IMR-90 (cell line): ENCODE results near the gene LCE3C. TPM values are rescaled to one million over a fixed set of nuclear protein-coding genes. Genes with fewer than 3 reads are reported as not detected.

Experiments
- ATAC-seq: fragments of 200-7000 bp; cut with Tn5 transposase; 2 replicates; pipeline ENCODE4 v1.9.1; 2020; ENCODE audit warnings: low read depth, mild to moderate bottlenecking, moderate library complexity
- BruUV-seq: library from RNA; stranded (reverse); fragments of 400-500 nt; replicated peaks from 2 replicates; lab custom pipeline; 2021; lab: Mats Ljungman, UMichigan
- CTCF ChIA-PET: fragments of 300-600 bp; formaldehyde crosslinking; extraction: SDS; loops from one replicate; lab custom pipeline; 2021; ENCODE audit warnings: antibody characterized with exemption; lab: Yijun Ruan, JAX
- POLR2A ChIA-PET: fragments of 300-600 bp; sonication (Branson Sonifier 250); formaldehyde crosslinking; loops from one replicate; lab custom pipeline; 2022; ENCODE audit warnings: antibody characterized with exemption; ENCODE audit not compliant: unreplicated experiment; lab: Charles Lee
- DNase-seq: peaks from one replicate; pipeline ENCODE4 v3.0.0; 2013
- H2AFZ ChIP-seq: replicated peaks from 2 replicates; pipeline ENCODE3; 2013; ENCODE audit warnings: low read length, mild to moderate bottlenecking; ENCODE audit not compliant: poor library complexity
- H2AK5ac ChIP-seq: 2 replicates; pipeline ENCODE4 v1.6.1; 2013; ENCODE audit warnings: low read depth, low read length, inconsistent platforms
- H2AK9ac ChIP-seq: replicated peaks from 2 replicates; pipeline ENCODE3; 2013; ENCODE audit warnings: mild to moderate bottlenecking, low read depth, low read length, moderate library complexity; ENCODE audit not compliant: poor library complexity
- H2BK120ac ChIP-seq: 2 replicates; pipeline ENCODE4 v1.6.1; 2013; ENCODE audit warnings: low read depth, low read length, inconsistent platforms
- H2BK15ac ChIP-seq: 3 replicates; pipeline ENCODE4 v1.6.1; 2013; ENCODE audit warnings: low read depth, low read length, inconsistent platforms
- H2BK20ac ChIP-seq: 2 replicates; pipeline ENCODE4 v1.6.1; 2013; ENCODE audit warnings: low read depth, mild to moderate bottlenecking, inconsistent platforms, low read length, moderate library complexity
- H2BK5ac ChIP-seq: 2 replicates; pipeline ENCODE4 v1.6.1; 2013; ENCODE audit warnings: mild to moderate bottlenecking, low read depth, low read length, inconsistent platforms; ENCODE audit not compliant: poor library complexity, severe bottlenecking
- H3K14ac ChIP-seq: replicated peaks from 2 replicates; pipeline ENCODE4 v1.6.1; 2013; ENCODE audit warnings: low read depth, low read length, inconsistent platforms
- H3K18ac ChIP-seq: 2 replicates; pipeline ENCODE4 v1.6.1; 2013; ENCODE audit warnings: low read depth, low read length, control low read depth
- H3K23ac ChIP-seq: 2 replicates; pipeline ENCODE4 v1.6.1; 2013; ENCODE audit warnings: low read depth, low read length, inconsistent platforms
- H3K27ac ChIP-seq: 2 replicates; pipeline ENCODE4 v1.5.1; 2013; ENCODE audit warnings: mild to moderate bottlenecking, control low read depth, low read length; ENCODE audit not compliant: insufficient read depth
- H3K27me3 ChIP-seq: 2 replicates; pipeline ENCODE4 v1.6.1; 2013; ENCODE audit warnings: low read length; ENCODE audit not compliant: control insufficient read depth, insufficient read depth
- H3K36me3 ChIP-seq: 2 replicates; pipeline ENCODE4 v1.6.1; 2013; ENCODE audit warnings: low read length, mixed read lengths; ENCODE audit not compliant: control insufficient read depth, insufficient read depth
- H3K4ac ChIP-seq: 2 replicates; pipeline ENCODE4 v1.6.1; 2013; ENCODE audit warnings: low read depth, low read length, inconsistent platforms
- H3K4me1 ChIP-seq: 2 replicates; pipeline ENCODE4 v1.6.1; 2013; ENCODE audit warnings: low read length, mixed read lengths; ENCODE audit not compliant: control insufficient read depth, insufficient read depth
- H3K4me2 ChIP-seq: 2 replicates; pipeline ENCODE4 v1.6.1; 2013; ENCODE audit warnings: low read depth, mild to moderate bottlenecking, control low read depth, low read length, moderate library complexity
- H3K4me3 ChIP-seq: 2 replicates; pipeline ENCODE4 v1.5.1; 2013; ENCODE audit warnings: low read depth, mild to moderate bottlenecking, control low read depth, low read length, moderate library complexity; ENCODE audit not compliant: insufficient read depth
- H3K56ac ChIP-seq: 2 replicates; pipeline ENCODE4 v1.6.1; 2013; ENCODE audit warnings: low read length, inconsistent platforms; ENCODE audit not compliant: insufficient read depth; ENCODE audit errors: extremely low read depth
- H3K79me1 ChIP-seq, 2 experiments: 2 replicates each; pipeline ENCODE4 v1.6.1; 2013; ENCODE audit warnings: low read length in 2 of 2, inconsistent platforms in 1 of 2, low read depth in 1 of 2
- H3K9ac ChIP-seq: 2 replicates; pipeline ENCODE4 v1.6.1; 2013; ENCODE audit warnings: low read depth, low read length, control low read depth
- H3K9me1 ChIP-seq: 2 replicates; pipeline ENCODE4 v1.6.1; 2013; ENCODE audit warnings: low read length, inconsistent platforms; ENCODE audit not compliant: insufficient read depth
- H3K9me3 ChIP-seq: 2 replicates; pipeline ENCODE4 v1.6.1; 2013; ENCODE audit warnings: low read length; ENCODE audit not compliant: control insufficient read depth, insufficient read depth
- H4K20me1 ChIP-seq: 2 replicates; pipeline ENCODE4 v1.6.1; 2013; ENCODE audit warnings: low read length, inconsistent platforms; ENCODE audit not compliant: insufficient read depth
- H4K5ac ChIP-seq: 2 replicates; pipeline ENCODE4 v1.6.1; 2013; ENCODE audit warnings: mild to moderate bottlenecking, low read depth, low read length, control low read depth
- H4K8ac ChIP-seq, 2 experiments: 2 replicates each; pipeline ENCODE4 v1.6.1; 2013; ENCODE audit warnings: low read depth in 2 of 2, low read length in 2 of 2, control low read depth in 1 of 2, inconsistent platforms in 1 of 2
- H4K91ac ChIP-seq: 2 replicates; pipeline ENCODE4 v1.6.1; 2013; ENCODE audit warnings: low read depth, low read length, inconsistent platforms; ENCODE audit not compliant: insufficient read depth
- BHLHE40 ChIP-seq: fragments of 150-350 bp; IDR thresholded peaks from 2 replicates; pipeline ENCODE4 v1.6.1; 2016; ENCODE audit warnings: mild to moderate bottlenecking, low read depth, low read length
- CHD1 ChIP-seq: IDR thresholded peaks from 2 replicates; pipeline ENCODE4 v1.6.1; 2012; ENCODE audit warnings: low read depth, low read length, improper control_type of control experiment
- FOS ChIP-seq: fragments of 150-350 bp; IDR thresholded peaks from 2 replicates; pipeline ENCODE4 v1.6.1; 2016; ENCODE audit warnings: low read depth, low read length
- MAFK ChIP-seq: IDR thresholded peaks from 2 replicates; pipeline ENCODE4 v1.6.1; 2012; ENCODE audit warnings: low read depth, low read length, improper control_type of control experiment
- MAZ ChIP-seq: IDR thresholded peaks from 2 replicates; pipeline ENCODE4 v1.6.1; 2012; ENCODE audit warnings: low read depth, mild to moderate bottlenecking, low read length, improper control_type of control experiment, moderate library complexity, borderline replicate concordance
- NFE2L2 ChIP-seq: fragments of 150-350 bp; IDR thresholded peaks from 2 replicates; pipeline ENCODE4 v1.6.1; 2016; ENCODE audit warnings: low read depth, mild to moderate bottlenecking, low read length
- POLR2A ChIP-seq: IDR thresholded peaks from 2 replicates; pipeline ENCODE4 v1.6.1; 2012; ENCODE audit warnings: mild to moderate bottlenecking, low read depth, low read length
- RCOR1 ChIP-seq: IDR thresholded peaks from 2 replicates; pipeline ENCODE4 v1.6.1; 2012; ENCODE audit warnings: mild to moderate bottlenecking, low read length, improper control_type of control experiment; ENCODE audit not compliant: insufficient replicate concordance
- RFX5 ChIP-seq: IDR thresholded peaks from 2 replicates; pipeline ENCODE4 v1.8.0; 2012; ENCODE audit warnings: low read depth, mild to moderate bottlenecking, low read length, moderate library complexity
- SMC3 ChIP-seq: fragments of 150-350 bp; IDR thresholded peaks from 2 replicates; pipeline ENCODE4 v1.6.1; 2016; ENCODE audit warnings: low read depth, mild to moderate bottlenecking, antibody characterized with exemption, low read length, moderate library complexity
- WGBS, 2 experiments: methylation state at CpG; one replicate each; pipeline versions ENCODE4 v1.1.5 to v1.1.7; 2013; ENCODE audit warnings: missing lambda C conversion rate in 2 of 2; ENCODE audit not compliant: insufficient read length in 1 of 2; ENCODE audit errors: extremely low coverage in 2 of 2; 5-methylcytosine and 5-hydroxymethylcytosine counted together
- dilution Hi-C: fragments of 300-500 bp; cut with HindIII; formaldehyde crosslinking; loops from one replicate; pipeline ENCODE4 v1.14.3; 2018; ENCODE audit warnings: low sequenced_read_pairs; ENCODE audit not compliant: unreplicated experiment
- in situ Hi-C: fragments of 300-500 bp; cut with MboI; formaldehyde crosslinking; loops from 3 replicates; pipeline ENCODE4 v1.14.3; 2019; ENCODE audit warnings: low sequenced_read_pairs, inconsistent platforms, mixed read lengths
- intact Hi-C: fragments of 100-400 bp; cut with micrococcal nuclease; formaldehyde crosslinking; loops from 2 replicates; pipeline ENCODE4 v1.10.0; 2022
- polyA plus RNA-seq, 3 experiments: library from polyadenylated mRNA; depleted of rRNA; stranded (reverse); fragments of >200 nt; gene quantifications; 2 replicates each; pipeline ENCODE4 v1.2.3, GENCODE V29; 2012; ENCODE audit warnings: low replicate concordance in 1 of 3
- total RNA-seq: library from RNA; depleted of rRNA; stranded (reverse); fragments of >200 nt; gene quantifications from 2 replicates; pipeline ENCODE4 v1.2.3, GENCODE V29; 2012
- TF ChIP-seq, protein P1 (sequence below): conservative IDR thresholded peaks from 2 replicates; pipeline ENCODE4 v1.5.1; 2012; ENCODE audit warnings: mild to moderate bottlenecking, low read depth, low read length, improper control_type of control experiment

Gene LCE3C
- total and polyA plus RNA-seq, 2 of the 4 experiments (the other 2 are of a cell fraction) = not detected

DNA sequence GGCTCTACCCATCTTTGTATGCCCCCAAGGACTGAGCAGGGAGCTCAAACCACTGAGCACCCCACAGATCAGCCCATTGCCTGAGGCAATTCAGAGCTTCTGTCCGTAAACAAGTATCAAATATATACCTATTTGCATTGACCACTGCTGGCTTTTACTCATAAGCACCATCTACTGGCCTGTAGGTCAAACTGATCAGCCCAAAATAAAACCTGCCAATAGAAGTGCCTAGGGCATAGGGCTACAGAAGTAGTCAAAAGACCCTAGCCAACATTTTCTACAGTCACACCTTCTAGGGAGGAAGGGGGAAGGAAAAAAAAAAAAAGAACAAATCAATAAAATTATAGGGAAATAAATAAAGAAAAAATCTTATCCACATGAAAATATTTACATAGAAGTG, 14.4 kb upstream of the LCE3C start:
- H2BK5ac ChIP-seq = no peak overlapping the region
- ATAC-seq (no peak), DNase-seq (no peak)
- TF ChIP-seq, protein P1, sequence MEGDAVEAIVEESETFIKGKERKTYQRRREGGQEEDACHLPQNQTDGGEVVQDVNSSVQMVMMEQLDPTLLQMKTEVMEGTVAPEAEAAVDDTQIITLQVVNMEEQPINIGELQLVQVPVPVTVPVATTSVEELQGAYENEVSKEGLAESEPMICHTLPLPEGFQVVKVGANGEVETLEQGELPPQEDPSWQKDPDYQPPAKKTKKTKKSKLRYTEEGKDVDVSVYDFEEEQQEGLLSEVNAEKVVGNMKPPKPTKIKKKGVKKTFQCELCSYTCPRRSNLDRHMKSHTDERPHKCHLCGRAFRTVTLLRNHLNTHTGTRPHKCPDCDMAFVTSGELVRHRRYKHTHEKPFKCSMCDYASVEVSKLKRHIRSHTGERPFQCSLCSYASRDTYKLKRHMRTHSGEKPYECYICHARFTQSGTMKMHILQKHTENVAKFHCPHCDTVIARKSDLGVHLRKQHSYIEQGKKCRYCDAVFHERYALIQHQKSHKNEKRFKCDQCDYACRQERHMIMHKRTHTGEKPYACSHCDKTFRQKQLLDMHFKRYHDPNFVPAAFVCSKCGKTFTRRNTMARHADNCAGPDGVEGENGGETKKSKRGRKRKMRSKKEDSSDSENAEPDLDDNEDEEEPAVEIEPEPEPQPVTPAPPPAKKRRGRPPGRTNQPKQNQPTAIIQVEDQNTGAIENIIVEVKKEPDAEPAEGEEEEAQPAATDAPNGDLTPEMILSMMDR = no peak
- TF ChIP-seq POLR2A (no peak), BHLHE40 (no peak), MAZ (no peak), RFX5 (no peak), RCOR1 (no peak), CHD1 (no peak), FOS (no peak), NFE2L2 (no peak), MAFK (no peak), SMC3 (no peak)
- no peak overlapping the region for H2AK9ac ChIP-seq
- no peak overlapping the region for H4K5ac ChIP-seq
- H2AFZ ChIP-seq = no peak overlapping the region
- in situ Hi-C loops = no loop called here
- no peaks in the 10 kb centered on the region for H4K20me1 ChIP-seq
- no peak overlapping the region for H4K8ac ChIP-seq
- H3K27me3 ChIP-seq = no peaks in the 10 kb centered on the region
- no peak overlapping the region for H2BK120ac ChIP-seq
- no peak overlapping the region for H4K91ac ChIP-seq
- H3K27ac ChIP-seq = no peak overlapping the region
- no peak overlapping the region for H3K23ac ChIP-seq
- CTCF ChIA-PET = no interaction called here
- intact Hi-C loops = no loop called here
- WGBS, 2 experiments = no CpG with 5 or more reads among the region's 1 CpG
- no peak overlapping the region for H3K4me3 ChIP-seq
- H3K9me1 ChIP-seq = no peaks in the 10 kb centered on the region
- no peak overlapping the region for H3K18ac ChIP-seq
- no peaks in the 10 kb centered on the region for H3K4me1 ChIP-seq
- no peak overlapping the region for H3K56ac ChIP-seq
- H2BK15ac ChIP-seq = no peak overlapping the region
- H3K36me3 ChIP-seq = no peaks in the 10 kb centered on the region
- no peaks in the 10 kb centered on the region for H3K79me1 ChIP-seq
- no peak overlapping the region for H3K4ac ChIP-seq
- H2AK5ac ChIP-seq = no peak overlapping the region
- BruUV-seq = no TSS peak
- H3K14ac ChIP-seq = no peak overlapping the region
- no peak overlapping the region for H3K9ac ChIP-seq
- dilution Hi-C loops = no loop called here
- H2BK20ac ChIP-seq = no peak overlapping the region
- no peak overlapping the region for H3K4me2 ChIP-seq
- POLR2A ChIA-PET = no interaction called here
- no peaks in the 10 kb centered on the region for H3K9me3 ChIP-seq
